ENCODE results near the gene PHF20.
"Not testable (repeated sequence)": the region's sequence is repeated elsewhere in the genome, so short reads cannot be mapped to it uniquely, and the experiment has no call there.

Gene PHF20

GRCh38 chr20:35783811-35784210, 12.0 kb downstream of the PHF20 start:
- not testable (repeated sequence) for H3K4me3 ChIP-seq (ENCODE audit: low read length in 2 of 2); H3K27me3 ChIP-seq (ENCODE audit: control insufficient read depth in 2 of 2, insufficient read depth in 2 of 2, low read length in 2 of 2); H3K9ac ChIP-seq (ENCODE audit: low read depth in 1 of 2, low read length in 2 of 2); H3K9me3 ChIP-seq (ENCODE audit: control insufficient read depth in 2 of 2, low read length in 2 of 2); H3K27ac ChIP-seq (ENCODE audit: low read depth in 2 of 2, low read length in 2 of 2); H3K4me1 ChIP-seq (ENCODE audit: control insufficient read depth in 2 of 2, insufficient read depth in 2 of 2, low read length in 2 of 2)
- peaks cover 0 to 11% of the 10 kb centered on the region in 2 donors for H3K36me3 ChIP-seq (ENCODE audit: control insufficient read depth in 2 of 2, insufficient read depth in 2 of 2, low read length in 2 of 2)

GRCh38 chr20:35785541-35785940, 13.7 kb downstream of the PHF20 start:
- H3K27ac ChIP-seq (ENCODE audit: low read depth in 2 of 2, low read length in 2 of 2); H3K27me3 ChIP-seq (ENCODE audit: control insufficient read depth in 2 of 2, insufficient read depth in 2 of 2, low read length in 2 of 2); H3K4me3 ChIP-seq (ENCODE audit: low read length in 2 of 2); H3K4me1 ChIP-seq (ENCODE audit: control insufficient read depth in 2 of 2, insufficient read depth in 2 of 2, low read length in 2 of 2); H3K9me3 ChIP-seq (ENCODE audit: control insufficient read depth in 2 of 2, low read length in 2 of 2); H3K9ac ChIP-seq (ENCODE audit: low read depth in 1 of 2, low read length in 2 of 2); H3K36me3 ChIP-seq (ENCODE audit: control insufficient read depth in 2 of 2, insufficient read depth in 2 of 2, low read length in 2 of 2): not testable (repeated sequence)

GRCh38 chr20:35788796-35789195, 17.0 kb downstream of the PHF20 start:
- no peaks in the 10 kb centered on the region for H3K9me3 ChIP-seq (ENCODE audit: control insufficient read depth in 2 of 2, low read length in 2 of 2)
- H3K27ac ChIP-seq (ENCODE audit: low read depth in 2 of 2, low read length in 2 of 2) = no peak overlapping the region
- no peaks in the 10 kb centered on the region for H3K36me3 ChIP-seq (ENCODE audit: control insufficient read depth in 2 of 2, insufficient read depth in 2 of 2, low read length in 2 of 2)
- no peak overlapping the region for H3K9ac ChIP-seq (ENCODE audit: low read depth in 1 of 2, low read length in 2 of 2)
- no peaks in the 10 kb centered on the region for H3K27me3 ChIP-seq (ENCODE audit: control insufficient read depth in 2 of 2, insufficient read depth in 2 of 2, low read length in 2 of 2)
- H3K4me3 ChIP-seq (ENCODE audit: low read length in 2 of 2) = no peak overlapping the region
- H3K4me1 ChIP-seq (ENCODE audit: control insufficient read depth in 2 of 2, insufficient read depth in 2 of 2, low read length in 2 of 2) = no peaks in the 10 kb centered on the region

- Histone ChIP-seq H3K27me3 (ENCODE audit: control insufficient read depth in 2 of 2, insufficient read depth in 2 of 2, low read length in 2 of 2) (no peaks in the 10 kb centered on the region), H3K4me3 (ENCODE audit: low read length in 2 of 2) (no peak overlapping the region), H3K9me3 (ENCODE audit: control insufficient read depth in 2 of 2, low read length in 2 of 2) (no peaks in the 10 kb centered on the region), H3K4me1 (ENCODE audit: control insufficient read depth in 2 of 2, insufficient read depth in 2 of 2, low read length in 2 of 2) (peaks cover 0 to under 1% of the 10 kb centered on the region in 2 donors), H3K9ac (ENCODE audit: low read depth in 1 of 2, low read length in 2 of 2) (no peak overlapping the region), H3K27ac (ENCODE audit: low read depth in 2 of 2, low read length in 2 of 2) (no peak overlapping the region), H3K36me3 (ENCODE audit: control insufficient read depth in 2 of 2, insufficient read depth in 2 of 2, low read length in 2 of 2) (no peaks in the 10 kb centered on the region)
These were observed 19.3 kb downstream of the PHF20 start for GRCh38 chr20:35791097-35791496.

- Histone ChIP-seq H3K36me3 (ENCODE audit: control insufficient read depth in 2 of 2, insufficient read depth in 2 of 2, low read length in 2 of 2) (no peaks in the 10 kb centered on the region), H3K9me3 (ENCODE audit: control insufficient read depth in 2 of 2, low read length in 2 of 2) (no peaks in the 10 kb centered on the region), H3K27me3 (ENCODE audit: control insufficient read depth in 2 of 2, insufficient read depth in 2 of 2, low read length in 2 of 2) (no peaks in the 10 kb centered on the region), H3K9ac (ENCODE audit: low read depth in 1 of 2, low read length in 2 of 2) (peak overlapping the region in 1 of 2 donors; percentile 14), H3K4me3 (ENCODE audit: low read length in 2 of 2) (no peak overlapping the region), H3K4me1 (ENCODE audit: control insufficient read depth in 2 of 2, insufficient read depth in 2 of 2, low read length in 2 of 2) (peaks cover 0 to 2% of the 10 kb centered on the region in 2 donors), H3K27ac (ENCODE audit: low read depth in 2 of 2, low read length in 2 of 2) (peak overlapping the region in 1 of 2 donors; percentile 16)
These were observed 20.0 kb downstream of the PHF20 start for GRCh38 chr20:35791821-35792220.

- H3K9ac ChIP-seq (ENCODE audit: low read depth in 1 of 2, low read length in 2 of 2) = no peak overlapping the region
These were observed 20.9 kb downstream of the PHF20 start for GRCh38 chr20:35792740-35793139.

GRCh38 chr20:35796571-35796970, 24.8 kb downstream of the PHF20 start:
- H3K9ac ChIP-seq (ENCODE audit: low read depth in 1 of 2, low read length in 2 of 2) = no peak overlapping the region
- H3K9me3 ChIP-seq (ENCODE audit: control insufficient read depth in 2 of 2, low read length in 2 of 2) = no peaks in the 10 kb centered on the region
- no peaks in the 10 kb centered on the region for H3K27me3 ChIP-seq (ENCODE audit: control insufficient read depth in 2 of 2, insufficient read depth in 2 of 2, low read length in 2 of 2)
- H3K4me3 ChIP-seq (ENCODE audit: low read length in 2 of 2) = no peak overlapping the region
- H3K4me1 ChIP-seq (ENCODE audit: control insufficient read depth in 2 of 2, insufficient read depth in 2 of 2, low read length in 2 of 2) = peaks cover 0 to 2% of the 10 kb centered on the region in 2 donors
- H3K27ac ChIP-seq (ENCODE audit: low read depth in 2 of 2, low read length in 2 of 2) = peak overlapping the region in 1 of 2 donors; percentile 29
- H3K36me3 ChIP-seq (ENCODE audit: control insufficient read depth in 2 of 2, insufficient read depth in 2 of 2, low read length in 2 of 2) = peaks cover 3 to 5% of the 10 kb centered on the region in 2 donors

More at GRCh38 chr20:35792740-35793139, 20.9 kb downstream of the PHF20 start:
- Histone ChIP-seq H3K4me1 (ENCODE audit: control insufficient read depth in 2 of 2, insufficient read depth in 2 of 2, low read length in 2 of 2) (peaks cover 0 to 2% of the 10 kb centered on the region in 2 donors), H3K27me3 (ENCODE audit: control insufficient read depth in 2 of 2, insufficient read depth in 2 of 2, low read length in 2 of 2) (no peaks in the 10 kb centered on the region), H3K9me3 (ENCODE audit: control insufficient read depth in 2 of 2, low read length in 2 of 2) (no peaks in the 10 kb centered on the region), H3K36me3 (ENCODE audit: control insufficient read depth in 2 of 2, insufficient read depth in 2 of 2, low read length in 2 of 2) (no peaks in the 10 kb centered on the region), H3K27ac (ENCODE audit: low read depth in 2 of 2, low read length in 2 of 2) (no peak overlapping the region), H3K4me3 (ENCODE audit: low read length in 2 of 2) (no peak overlapping the region)

- peaks cover 16 to 19% of the 10 kb centered on the region in 2 donors for H3K36me3 ChIP-seq (ENCODE audit: control insufficient read depth in 2 of 2, insufficient read depth in 2 of 2, low read length in 2 of 2)
These were observed 30.1 kb downstream of the PHF20 start for GRCh38 chr20:35801865-35802264.

GRCh38 chr20:35806075-35806474, 34.3 kb downstream of the PHF20 start:
- H3K36me3 ChIP-seq (ENCODE audit: control insufficient read depth in 2 of 2, insufficient read depth in 2 of 2, low read length in 2 of 2) = peaks cover 16 to 17% of the 10 kb centered on the region in 2 donors
- H3K27ac ChIP-seq (ENCODE audit: low read depth in 2 of 2, low read length in 2 of 2) = no peak overlapping the region
- no peaks in the 10 kb centered on the region for H3K27me3 ChIP-seq (ENCODE audit: control insufficient read depth in 2 of 2, insufficient read depth in 2 of 2, low read length in 2 of 2)
- H3K4me1 ChIP-seq (ENCODE audit: control insufficient read depth in 2 of 2, insufficient read depth in 2 of 2, low read length in 2 of 2) = no peaks in the 10 kb centered on the region
- H3K9me3 ChIP-seq (ENCODE audit: control insufficient read depth in 2 of 2, low read length in 2 of 2) = no peaks in the 10 kb centered on the region
- H3K4me3 ChIP-seq (ENCODE audit: low read length in 2 of 2) = no peak overlapping the region
- no peak overlapping the region for H3K9ac ChIP-seq (ENCODE audit: low read depth in 1 of 2, low read length in 2 of 2)

More at GRCh38 chr20:35801865-35802264, 30.1 kb downstream of the PHF20 start:
- Histone ChIP-seq H3K9me3 (ENCODE audit: control insufficient read depth in 2 of 2, low read length in 2 of 2) (no peaks in the 10 kb centered on the region), H3K4me1 (ENCODE audit: control insufficient read depth in 2 of 2, insufficient read depth in 2 of 2, low read length in 2 of 2) (no peaks in the 10 kb centered on the region), H3K4me3 (ENCODE audit: low read length in 2 of 2) (no peak overlapping the region), H3K27me3 (ENCODE audit: control insufficient read depth in 2 of 2, insufficient read depth in 2 of 2, low read length in 2 of 2) (no peaks in the 10 kb centered on the region), H3K9ac (ENCODE audit: low read depth in 1 of 2, low read length in 2 of 2) (no peak overlapping the region), H3K27ac (ENCODE audit: low read depth in 2 of 2, low read length in 2 of 2) (no peak overlapping the region)

GRCh38 chr20:35807877-35808276, 36.1 kb downstream of the PHF20 start:
- Histone ChIP-seq H3K9me3 (ENCODE audit: control insufficient read depth in 2 of 2, low read length in 2 of 2) (no peaks in the 10 kb centered on the region), H3K27me3 (ENCODE audit: control insufficient read depth in 2 of 2, insufficient read depth in 2 of 2, low read length in 2 of 2) (no peaks in the 10 kb centered on the region), H3K4me3 (ENCODE audit: low read length in 2 of 2) (no peak overlapping the region), H3K36me3 (ENCODE audit: control insufficient read depth in 2 of 2, insufficient read depth in 2 of 2, low read length in 2 of 2) (peaks cover 9 to 14% of the 10 kb centered on the region in 2 donors), H3K4me1 (ENCODE audit: control insufficient read depth in 2 of 2, insufficient read depth in 2 of 2, low read length in 2 of 2) (no peaks in the 10 kb centered on the region), H3K9ac (ENCODE audit: low read depth in 1 of 2, low read length in 2 of 2) (no peak overlapping the region), H3K27ac (ENCODE audit: low read depth in 2 of 2, low read length in 2 of 2) (no peak overlapping the region)

GRCh38 chr20:35820715-35821114, 48.9 kb downstream of the PHF20 start:
- no peak overlapping the region for H3K4me3 ChIP-seq (ENCODE audit: low read length in 2 of 2)
- H3K27me3 ChIP-seq (ENCODE audit: control insufficient read depth in 2 of 2, insufficient read depth in 2 of 2, low read length in 2 of 2) = no peaks in the 10 kb centered on the region
- no peak overlapping the region for H3K27ac ChIP-seq (ENCODE audit: low read depth in 2 of 2, low read length in 2 of 2)
- H3K4me1 ChIP-seq (ENCODE audit: control insufficient read depth in 2 of 2, insufficient read depth in 2 of 2, low read length in 2 of 2) = no peaks in the 10 kb centered on the region
- H3K9me3 ChIP-seq (ENCODE audit: control insufficient read depth in 2 of 2, low read length in 2 of 2) = no peaks in the 10 kb centered on the region
- no peak overlapping the region for H3K9ac ChIP-seq (ENCODE audit: low read depth in 1 of 2, low read length in 2 of 2)
- peaks cover 0 to 3% of the 10 kb centered on the region in 2 donors for H3K36me3 ChIP-seq (ENCODE audit: control insufficient read depth in 2 of 2, insufficient read depth in 2 of 2, low read length in 2 of 2)
